Measurements from ENCODE around the gene CCDC97.

DNA sequence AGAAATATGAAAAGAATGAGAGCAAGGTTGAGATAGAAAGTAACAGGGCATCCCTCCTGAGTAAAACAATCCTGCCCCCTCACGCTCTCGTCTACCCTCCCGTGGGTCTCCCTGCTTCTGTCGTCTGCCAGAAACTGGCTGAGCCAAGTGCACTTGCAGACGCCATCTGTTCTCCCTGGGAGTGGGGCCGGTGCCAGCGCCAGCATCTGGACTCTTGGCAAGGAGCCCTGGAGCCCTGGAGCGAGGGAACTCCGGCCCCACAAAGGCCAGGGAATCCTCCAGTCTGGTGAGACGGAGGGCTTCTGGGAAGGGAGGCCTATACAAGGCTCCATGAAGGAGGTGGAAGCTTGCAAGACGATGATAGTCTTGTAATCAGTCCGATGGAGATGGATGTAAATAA is 64.0 kb downstream of the CCDC97 start:
- TF ChIP-seq, protein P1, sequence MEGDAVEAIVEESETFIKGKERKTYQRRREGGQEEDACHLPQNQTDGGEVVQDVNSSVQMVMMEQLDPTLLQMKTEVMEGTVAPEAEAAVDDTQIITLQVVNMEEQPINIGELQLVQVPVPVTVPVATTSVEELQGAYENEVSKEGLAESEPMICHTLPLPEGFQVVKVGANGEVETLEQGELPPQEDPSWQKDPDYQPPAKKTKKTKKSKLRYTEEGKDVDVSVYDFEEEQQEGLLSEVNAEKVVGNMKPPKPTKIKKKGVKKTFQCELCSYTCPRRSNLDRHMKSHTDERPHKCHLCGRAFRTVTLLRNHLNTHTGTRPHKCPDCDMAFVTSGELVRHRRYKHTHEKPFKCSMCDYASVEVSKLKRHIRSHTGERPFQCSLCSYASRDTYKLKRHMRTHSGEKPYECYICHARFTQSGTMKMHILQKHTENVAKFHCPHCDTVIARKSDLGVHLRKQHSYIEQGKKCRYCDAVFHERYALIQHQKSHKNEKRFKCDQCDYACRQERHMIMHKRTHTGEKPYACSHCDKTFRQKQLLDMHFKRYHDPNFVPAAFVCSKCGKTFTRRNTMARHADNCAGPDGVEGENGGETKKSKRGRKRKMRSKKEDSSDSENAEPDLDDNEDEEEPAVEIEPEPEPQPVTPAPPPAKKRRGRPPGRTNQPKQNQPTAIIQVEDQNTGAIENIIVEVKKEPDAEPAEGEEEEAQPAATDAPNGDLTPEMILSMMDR (IDR thresholded peaks at IDR 0.05; ENCODE audit: poor library complexity), result no peak
- TF ChIP-seq EZH2phosphoT487 (IDR thresholded peaks at IDR 0.05; ENCODE audit: low read depth, severe bottlenecking, unreplicated experiment), result no peak

Measured in hepatocyte (in vitro differentiated cells).